ENCODE data around the gene LUZP2.

GRCh38 chr11:24885580-24886173 lies 388.8 kb downstream of the LUZP2 start:
- TF ChIP-seq CTCF (IDR thresholded peaks at IDR 0.05), result no peak
- no peak for TF ChIP-seq POLR2A (IDR thresholded peaks at IDR 0.05)

Data from tibial nerve (tissue), 3 donors.